ENCODE measurements around the gene GPX6.
"Not testable (repeated sequence)": the region's sequence is repeated elsewhere in the genome, so short reads cannot be mapped to it uniquely, and the experiment has no call there.

GPX6 gene

GRCh38 chr6:28485482-28485881 is 30.1 kb downstream of the GPX6 start:
- DNase-seq, result no peak

- DNase-seq, result no peak
These were observed 35.2 kb downstream of the GPX6 start for GRCh38 chr6:28480253-28480932.

- DNase-seq, result no peak
These were observed 37.1 kb downstream of the GPX6 start for GRCh38 chr6:28478518-28478917.

- peak; percentile 17 for DNase-seq
These were observed 41.0 kb downstream of the GPX6 start for GRCh38 chr6:28474441-28475219.

- DNase-seq, result not testable (repeated sequence)
These were observed 46.3 kb downstream of the GPX6 start for GRCh38 chr6:28469153-28469745.

GRCh38 chr6:28468056-28468455 is 47.5 kb downstream of the GPX6 start:
- no peak for DNase-seq

- DNase-seq, result no peak
These were observed 53.2 kb downstream of the GPX6 start for GRCh38 chr6:28462401-28462800.

- DNase-seq, result no peak
These were observed 57.0 kb downstream of the GPX6 start for GRCh38 chr6:28458568-28458967.

All from right kidney (tissue), 1 donor.